GM12875 (cell line): ENCODE measurements around the gene PSMC5.
"Not testable (repeated sequence)": the region's sequence is repeated elsewhere in the genome, so short reads cannot be mapped to it uniquely, and the experiment has no call there.

Source experiments
- H3K4me3 ChIP-seq: one replicate; pipeline ENCODE4 v1.5.1; 2011; ENCODE audit warnings: low read depth, low read length, control low read depth
- TF ChIP-seq, protein P1 (sequence below): IDR thresholded peaks from 2 replicates; pipeline ENCODE4 v1.5.1; 2011; ENCODE audit warnings: low read depth, mild to moderate bottlenecking, control low read depth, inconsistent platforms, low read length, moderate library complexity, borderline replicate concordance; ENCODE audit not compliant: insufficient read depth

The PSMC5 gene

GRCh38 chr17:63850401-63850800 is 23.2 kb downstream of the PSMC5 start:
- TF ChIP-seq, protein P1, sequence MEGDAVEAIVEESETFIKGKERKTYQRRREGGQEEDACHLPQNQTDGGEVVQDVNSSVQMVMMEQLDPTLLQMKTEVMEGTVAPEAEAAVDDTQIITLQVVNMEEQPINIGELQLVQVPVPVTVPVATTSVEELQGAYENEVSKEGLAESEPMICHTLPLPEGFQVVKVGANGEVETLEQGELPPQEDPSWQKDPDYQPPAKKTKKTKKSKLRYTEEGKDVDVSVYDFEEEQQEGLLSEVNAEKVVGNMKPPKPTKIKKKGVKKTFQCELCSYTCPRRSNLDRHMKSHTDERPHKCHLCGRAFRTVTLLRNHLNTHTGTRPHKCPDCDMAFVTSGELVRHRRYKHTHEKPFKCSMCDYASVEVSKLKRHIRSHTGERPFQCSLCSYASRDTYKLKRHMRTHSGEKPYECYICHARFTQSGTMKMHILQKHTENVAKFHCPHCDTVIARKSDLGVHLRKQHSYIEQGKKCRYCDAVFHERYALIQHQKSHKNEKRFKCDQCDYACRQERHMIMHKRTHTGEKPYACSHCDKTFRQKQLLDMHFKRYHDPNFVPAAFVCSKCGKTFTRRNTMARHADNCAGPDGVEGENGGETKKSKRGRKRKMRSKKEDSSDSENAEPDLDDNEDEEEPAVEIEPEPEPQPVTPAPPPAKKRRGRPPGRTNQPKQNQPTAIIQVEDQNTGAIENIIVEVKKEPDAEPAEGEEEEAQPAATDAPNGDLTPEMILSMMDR, result no peak

GRCh38 chr17:63853260-63853659 is 26.0 kb downstream of the PSMC5 start:
- TF ChIP-seq, protein P1, result no peak
- H3K4me3 ChIP-seq, result no peak overlapping the region

More at GRCh38 chr17:63850401-63850800, 23.2 kb downstream of the PSMC5 start:
- H3K4me3 ChIP-seq, result no peak overlapping the region

GRCh38 chr17:63854709-63855108 is 27.5 kb downstream of the PSMC5 start:
- H3K4me3 ChIP-seq, result no peak overlapping the region
- TF ChIP-seq, protein P1, result no peak

GRCh38 chr17:63855185-63855584 is 28.0 kb downstream of the PSMC5 start:
- TF ChIP-seq, protein P1, result no peak
- H3K4me3 ChIP-seq, result no peak overlapping the region

DNA sequence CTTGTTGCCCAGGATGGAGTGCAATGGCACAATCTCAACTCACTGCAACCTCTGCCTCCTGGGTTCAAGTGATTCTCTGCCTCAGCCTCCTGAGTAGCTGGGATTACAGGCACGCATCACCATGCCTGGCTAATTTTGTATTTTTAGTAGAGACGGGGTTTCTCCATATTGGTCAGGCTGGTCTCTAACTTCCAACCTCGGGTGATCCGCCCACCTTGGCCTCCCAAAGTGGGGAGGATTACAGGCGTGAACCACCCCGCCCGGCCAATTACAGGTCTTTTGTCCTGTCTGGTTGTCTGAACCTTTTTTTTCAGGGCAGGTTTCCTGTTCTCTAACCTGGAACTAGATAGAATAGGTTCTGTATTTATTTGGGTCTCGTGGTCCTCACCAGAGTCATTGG is 29.2 kb downstream of the PSMC5 start:
- H3K4me3 ChIP-seq, result not testable (repeated sequence)

- no peak overlapping the region for H3K4me3 ChIP-seq
- TF ChIP-seq, protein P1, result no peak
These were observed 32.0 kb downstream of the PSMC5 start for GRCh38 chr17:63859257-63859656.

DNA sequence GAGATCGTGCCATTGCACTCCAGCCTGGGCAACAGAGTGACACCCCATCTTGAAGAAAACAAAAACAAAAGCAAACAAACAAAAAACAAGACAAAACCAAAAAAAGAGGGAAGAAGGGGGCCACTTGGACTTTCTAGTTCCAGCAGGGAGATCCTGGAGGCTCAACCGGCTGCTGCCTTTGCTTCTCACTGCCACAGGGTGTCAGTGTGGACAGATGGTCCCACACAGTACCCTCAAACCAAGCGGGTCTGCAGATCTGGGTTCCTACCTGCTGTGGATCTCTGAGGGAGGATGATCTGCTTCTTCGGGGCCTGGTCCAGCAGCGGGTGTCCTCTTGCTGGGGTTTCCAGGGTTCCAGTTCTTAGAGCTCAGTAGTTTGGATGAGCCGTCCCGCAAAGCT is 39.4 kb downstream of the PSMC5 start:
- H3K4me3 ChIP-seq, result not testable (repeated sequence)
- TF ChIP-seq, protein P1, result peak; percentile 27; the same call in 1 of the 2 replicates
